Spleen (tissue), 11 donors: ENCODE results near the gene MBD5. TPM values are rescaled to one million over a fixed set of nuclear protein-coding genes. Genes with fewer than 3 reads are reported as not detected.
A peak's percentile ranks its signal among the peaks of the same experiment; 100 is the strongest.

Experiments
- DNase-seq: peaks from one replicate; pipeline ENCODE4 v3.0.0-alpha.2; 2020
- H3K27ac ChIP-seq, 8 donors: fragments of 200-600 bp; sonication (generic) in 7 of 8; 1 replicate in 4 of 8; 2 replicates in 4 of 8; pipeline versions ENCODE4 v1.5.0 to v1.8.0; 2016 to 2021; ENCODE audit warnings: inconsistent platforms in 4 of 8, mild to moderate bottlenecking in 4 of 8, moderate library complexity in 1 of 8
- H3K27me3 ChIP-seq, 7 donors: fragments of 200-600 bp; sonication (generic) in 6 of 7; replicated peaks in 1 of 7; 1 replicate in 4 of 7; 2 replicates in 3 of 7; pipeline versions ENCODE4 v1.5.0 to v1.8.0; 2016 to 2021; ENCODE audit warnings: inconsistent platforms in 3 of 7, mild to moderate bottlenecking in 1 of 7
- H3K36me3 ChIP-seq, 6 donors: fragments of 200-600 bp; sonication (generic) in 5 of 6; 1 replicate in 4 of 6; 2 replicates in 2 of 6; pipeline versions ENCODE4 v1.5.0 to v1.8.0; 2016 to 2021; ENCODE audit warnings: inconsistent platforms in 2 of 6
- H3K4me1 ChIP-seq, 6 donors: fragments of 200-600 bp; sonication (generic) in 5 of 6; 1 replicate in 3 of 6; 2 replicates in 3 of 6; pipeline versions ENCODE4 v1.5.0 to v1.8.0; 2016 to 2021; ENCODE audit warnings: inconsistent platforms in 3 of 6
- H3K4me3 ChIP-seq, 8 donors: fragments of 200-600 bp; sonication (generic) in 7 of 8; 1 replicate in 4 of 8; 2 replicates in 4 of 8; pipeline versions ENCODE4 v1.5.0 to v1.8.0; 2016 to 2021; ENCODE audit warnings: inconsistent platforms in 4 of 8, mild to moderate bottlenecking in 4 of 8, moderate library complexity in 2 of 8
- H3K9me3 ChIP-seq, 8 donors: fragments of 200-600 bp; sonication (generic) in 7 of 8; 1 replicate in 4 of 8; 2 replicates in 4 of 8; pipeline versions ENCODE4 v1.5.0 to v1.8.0; 2016 to 2021; ENCODE audit warnings: inconsistent platforms in 4 of 8
- POLR2A ChIP-seq, 3 donors: fragments of 450-650 bp; IDR thresholded peaks; one replicate each; pipeline ENCODE4 v1.5.1; 2017; ENCODE audit warnings: antibody characterized with exemption in 3 of 3, mild to moderate bottlenecking in 1 of 3
- POLR2AphosphoS5 ChIP-seq, 3 donors: sonication (generic); formaldehyde crosslinking; IDR thresholded peaks; one replicate each; pipeline ENCODE4 v1.5.1; 2017; ENCODE audit warnings: antibody characterized with exemption in 3 of 3
- WGBS, 5 donors: extraction: QIAGEN DNeasy Blood & Tissue Kit in 3 of 5; methylation state at CpG; one replicate each; pipeline versions ENCODE4 v1.1.5 to v1.1.7; 2013 to 2018; 5-methylcytosine and 5-hydroxymethylcytosine counted together
- intact Hi-C: fragments of 100-400 bp; cut with DNase I; formaldehyde crosslinking; loops from one replicate; pipeline ENCODE4 v1.15.0; 2023; ENCODE audit warnings: low total_unique reads
- polyA plus RNA-seq, 3 donors: library from polyadenylated mRNA; stranded (reverse); fragments of 200-250 nt; gene quantifications; one replicate each; pipeline ENCODE4 v1.2.1, GENCODE V29; 2013
- total RNA-seq, 7 donors: library from RNA; depleted of rRNA in 3 of 7; stranded (reverse); fragments of >200 nt in 3 of 7; fragmentation: NEBNext Ultra II Directional in 4 of 7; extraction: Animal tissue kit (Norgen Biotek cat#: 25700) in 4 of 7; gene quantifications; one replicate each; pipeline versions ENCODE4 v1.1.0 to v1.2.1, GENCODE V29; 2016 to 2021
- TF ChIP-seq, protein P1 (sequence below), 11 experiments: fragments of 200-600 bp in 7 of 11; fragments of 450-650 bp in 4 of 11; sonication (generic) in 4 of 11; IDR thresholded peaks in 8 of 11; conservative IDR thresholded peaks in 3 of 11; 1 replicate in 7 of 11; 2 replicates in 4 of 11; pipeline versions ENCODE4 v1.4.0 to v1.8.0; 2016 to 2021; ENCODE audit warnings: antibody characterized with exemption in 11 of 11, inconsistent platforms in 4 of 11, mild to moderate bottlenecking in 1 of 11
- donor health status: healthy with polysubstance abuse.
- donor health status: DM: no; HTN: no; CAD: no; lungs with moderate emphysema.
- donor health status: DM: no; HTN: no; CAD: no.
- donor health status: Bipolar disorder and iron deficiency.
- donor health status: healthy.
- donor health status: DM: no; HTN: no; CAD: no.
- donor health status: DM: yes; HTN: yes; CAD: no.

The MBD5 gene
- total and polyA plus RNA-seq, 10 donors = 5.7 to 84.5 (median 60.0) TPM

DNA sequence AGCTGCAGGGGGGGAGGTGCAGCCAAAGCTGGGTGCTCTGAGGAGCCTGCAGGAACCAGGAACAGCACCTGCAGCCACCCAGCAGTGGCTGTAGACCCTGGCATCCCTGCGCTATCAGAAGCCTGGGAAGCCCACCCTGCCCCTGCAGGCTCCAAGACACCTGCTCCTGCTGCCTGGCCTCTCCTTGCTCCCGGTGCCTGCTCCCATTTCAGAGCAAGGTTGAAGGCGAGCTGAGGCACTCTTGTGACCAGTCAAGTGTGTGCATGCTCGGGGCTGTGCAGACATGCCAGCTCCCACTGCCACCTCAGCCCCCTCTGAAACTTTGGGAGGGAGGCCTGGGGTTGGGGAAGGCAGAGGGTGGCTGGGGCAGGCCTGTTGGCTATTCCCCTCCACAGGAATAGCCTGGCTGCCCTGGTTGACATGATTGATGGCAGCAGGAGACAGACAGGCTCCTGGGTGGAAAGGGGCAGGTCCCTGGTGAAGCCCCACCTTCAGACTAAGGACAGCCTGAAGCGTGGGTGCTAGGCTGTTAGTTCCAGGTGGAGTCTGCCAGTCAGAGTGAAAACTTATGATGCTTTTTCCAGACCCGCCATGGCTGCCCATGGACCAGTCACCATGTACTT lies 151.4 kb downstream of the MBD5 start:
- Histone ChIP-seq H3K27ac (no peak overlapping the region), H3K4me3 (no peak overlapping the region), H3K4me1 (no peaks in the 10 kb centered on the region), H3K27me3 (no peaks in the 10 kb centered on the region), H3K36me3 (no peaks in the 10 kb centered on the region), H3K9me3 (peaks cover 0 to 4% (median 0%) of the 10 kb centered on the region in 8 donors)
- no peak for TF ChIP-seq POLR2AphosphoS5 (IDR thresholded peaks at IDR 0.05)
- TF ChIP-seq POLR2A (IDR thresholded peaks at IDR 0.05) = no peak
- TF ChIP-seq, protein P1, sequence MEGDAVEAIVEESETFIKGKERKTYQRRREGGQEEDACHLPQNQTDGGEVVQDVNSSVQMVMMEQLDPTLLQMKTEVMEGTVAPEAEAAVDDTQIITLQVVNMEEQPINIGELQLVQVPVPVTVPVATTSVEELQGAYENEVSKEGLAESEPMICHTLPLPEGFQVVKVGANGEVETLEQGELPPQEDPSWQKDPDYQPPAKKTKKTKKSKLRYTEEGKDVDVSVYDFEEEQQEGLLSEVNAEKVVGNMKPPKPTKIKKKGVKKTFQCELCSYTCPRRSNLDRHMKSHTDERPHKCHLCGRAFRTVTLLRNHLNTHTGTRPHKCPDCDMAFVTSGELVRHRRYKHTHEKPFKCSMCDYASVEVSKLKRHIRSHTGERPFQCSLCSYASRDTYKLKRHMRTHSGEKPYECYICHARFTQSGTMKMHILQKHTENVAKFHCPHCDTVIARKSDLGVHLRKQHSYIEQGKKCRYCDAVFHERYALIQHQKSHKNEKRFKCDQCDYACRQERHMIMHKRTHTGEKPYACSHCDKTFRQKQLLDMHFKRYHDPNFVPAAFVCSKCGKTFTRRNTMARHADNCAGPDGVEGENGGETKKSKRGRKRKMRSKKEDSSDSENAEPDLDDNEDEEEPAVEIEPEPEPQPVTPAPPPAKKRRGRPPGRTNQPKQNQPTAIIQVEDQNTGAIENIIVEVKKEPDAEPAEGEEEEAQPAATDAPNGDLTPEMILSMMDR (IDR thresholded peaks at IDR 0.05 in 8 of 11, conservative IDR thresholded peaks at IDR 0.05 in 3 of 11) = no peak
- intact Hi-C loops = no loop called here
- WGBS, 5 donors = 94 to 100% (median 98%) methylated on average over 3 to 6 of the region's 6 CpGs
- peak; percentile 51 for DNase-seq

DNA sequence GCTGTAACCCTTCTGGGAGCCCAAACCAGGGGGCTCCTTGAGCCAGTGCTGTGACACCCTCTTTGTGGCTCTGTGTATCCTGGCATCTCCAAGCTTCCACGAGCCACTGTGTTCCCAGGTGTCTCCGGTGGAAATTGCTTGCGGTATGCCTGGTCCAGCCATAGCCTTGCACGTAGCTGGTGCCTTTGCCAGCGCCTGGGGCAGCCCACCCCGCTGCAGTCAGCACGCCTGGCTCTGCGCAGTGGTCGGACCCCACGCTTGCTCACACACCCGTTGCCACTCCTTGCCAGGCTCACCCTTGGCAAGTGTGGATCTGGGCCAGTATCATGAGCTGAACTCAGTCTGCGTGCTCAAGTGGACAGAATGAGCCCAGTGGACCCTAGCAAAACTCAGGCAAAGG lies 152.3 kb downstream of the MBD5 start:
- Histone ChIP-seq H3K9me3 (peaks cover 0 to 4% (median 0%) of the 10 kb centered on the region in 8 donors), H3K27ac (no peak overlapping the region), H3K4me1 (no peaks in the 10 kb centered on the region), H3K36me3 (no peaks in the 10 kb centered on the region), H3K27me3 (no peaks in the 10 kb centered on the region), H3K4me3 (no peak overlapping the region)
- TF ChIP-seq POLR2A (IDR thresholded peaks at IDR 0.05) = no peak
- no peak for TF ChIP-seq POLR2AphosphoS5 (IDR thresholded peaks at IDR 0.05)
- TF ChIP-seq, protein P1 (IDR thresholded peaks at IDR 0.05 in 8 of 11, conservative IDR thresholded peaks at IDR 0.05 in 3 of 11) = no peak
- peak; percentile 65 for DNase-seq
- 95 to 99% (median 97%) methylated on average over 4 to 12 of the region's 12 CpGs for WGBS, 5 donors
- intact Hi-C loops = no loop called here

DNA sequence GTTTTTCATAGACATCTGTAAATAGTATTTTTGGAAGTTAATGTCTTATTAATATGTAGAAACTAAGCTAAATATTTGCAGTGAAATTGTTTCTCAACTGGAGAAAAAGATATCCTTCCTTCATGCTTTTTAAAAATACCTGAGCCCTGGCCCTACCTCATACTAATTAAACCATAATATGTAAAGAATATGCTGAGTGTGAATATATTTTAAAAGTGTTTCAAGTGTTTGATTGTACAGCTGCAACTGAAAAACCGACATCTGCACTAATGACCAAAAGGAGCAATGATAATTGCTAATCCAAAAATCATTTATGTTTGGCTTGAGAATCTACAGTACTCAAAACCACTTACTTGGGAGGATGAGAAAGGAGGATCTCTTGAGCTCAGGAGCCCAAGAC lies 156.7 kb downstream of the MBD5 start:
- Histone ChIP-seq H3K9me3 (no peaks in the 10 kb centered on the region), H3K27ac (no peak overlapping the region), H3K36me3 (peaks cover 0 to 32% (median 7%) of the 10 kb centered on the region in 6 donors), H3K4me3 (no peak overlapping the region), H3K27me3 (no peaks in the 10 kb centered on the region), H3K4me1 (no peaks in the 10 kb centered on the region)
- WGBS, 5 donors = 89 to 100% (median 95%) methylated on average over 1 of the region's 1 CpG
- DNase-seq = no peak
- intact Hi-C loops = no loop called here
- TF ChIP-seq, protein P1 (IDR thresholded peaks at IDR 0.05 in 8 of 11, conservative IDR thresholded peaks at IDR 0.05 in 3 of 11) = no peak
- TF ChIP-seq POLR2AphosphoS5 (IDR thresholded peaks at IDR 0.05) (no peak), POLR2A (IDR thresholded peaks at IDR 0.05) (no peak)

DNA sequence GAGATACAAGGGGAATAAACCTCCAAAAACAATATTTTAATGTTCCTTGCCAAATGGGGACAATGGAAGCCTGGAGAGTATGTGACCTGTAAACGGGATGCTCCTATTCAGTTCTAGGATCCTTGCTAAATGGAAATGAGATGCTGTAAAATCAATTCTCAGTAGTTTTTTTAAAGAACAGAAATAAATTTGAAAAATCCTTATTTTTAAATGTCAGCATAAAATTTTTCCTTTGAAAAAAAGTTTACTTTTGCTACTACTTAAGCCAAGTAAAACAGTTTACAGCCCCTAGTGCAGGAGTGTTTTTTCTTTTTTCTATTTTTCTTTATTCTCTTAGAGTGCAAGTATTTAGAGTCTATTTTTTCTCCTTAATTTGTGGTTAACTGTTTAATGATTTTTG lies 158.8 kb downstream of the MBD5 start:
- Histone ChIP-seq H3K9me3 (no peaks in the 10 kb centered on the region), H3K36me3 (peaks cover 0 to 51% (median 9%) of the 10 kb centered on the region in 6 donors), H3K27ac (no peak overlapping the region), H3K27me3 (no peaks in the 10 kb centered on the region), H3K4me1 (no peaks in the 10 kb centered on the region), H3K4me3 (no peak overlapping the region)
- WGBS, 5 donors = 90 to 96% (median 93%) methylated on average over 1 of the region's 1 CpG
- TF ChIP-seq, protein P1 (IDR thresholded peaks at IDR 0.05 in 8 of 11, conservative IDR thresholded peaks at IDR 0.05 in 3 of 11) = no peak
- TF ChIP-seq POLR2A (IDR thresholded peaks at IDR 0.05) (no peak), POLR2AphosphoS5 (IDR thresholded peaks at IDR 0.05) (no peak)
- DNase-seq = no peak
- intact Hi-C loops = no loop called here
